K562 (cell line): Measurements from ENCODE around the gene MAP2K4. TPM values are rescaled to one million over a fixed set of nuclear protein-coding genes. Genes with fewer than 3 reads are reported as not detected.

Experiments
- ETV1 ChIP-seq: fragments of 450-650 bp; conservative IDR thresholded peaks from 2 replicates; pipeline ENCODE4 v1.6.1; 2016; ENCODE audit warnings: missing genetic modification characterization, control low read depth, low read depth, missing compliant biosample characterization
- FOSL1 ChIP-seq: fragments of 200-800 bp; sonication (Bioruptor generic); conservative IDR thresholded peaks from 2 replicates; pipeline ENCODE4 v1.6.1; 2016; ENCODE audit warnings: missing genetic modification characterization, missing compliant biosample characterization
- NFRKB ChIP-seq: fragments of 450-650 bp; IDR thresholded peaks from 2 replicates; pipeline ENCODE4 v1.6.1; 2016; ENCODE audit warnings: low read depth
- PKNOX1 ChIP-seq: fragments of 450-650 bp; IDR thresholded peaks from 2 replicates; pipeline ENCODE4 v1.6.1; 2016
- TRIM28 ChIP-seq: fragments of 450-650 bp; IDR thresholded peaks from 2 replicates; pipeline ENCODE4 v1.6.1; 2017
- polyA plus RNA-seq, 8 experiments: library from polyadenylated mRNA; depleted of rRNA in 4 of 8; stranded (reverse) in 5 of 8; unstranded in 3 of 8; fragments of >200 nt; fragmentation: Nextera tagmentation in 2 of 8; fragmentation: Illumina TruSeq in 1 of 8; extraction: Ambion mirVana in 2 of 8; extraction: Trizol in 1 of 8; gene quantifications; 2 replicates each; pipeline versions ENCODE4 v1.2.1 to v1.2.3, GENCODE V29; 2011 to 2014; ENCODE audit warnings: inconsistent platforms in 1 of 8, missing spikeins in 1 of 8
- total RNA-seq, 7 experiments: library from RNA; depleted of rRNA in 6 of 7; stranded (reverse); fragments of >200 nt in 6 of 7; fragmentation: Illumina TruSeq in 2 of 7; extraction: Trizol in 2 of 7; gene quantifications; 2 replicates each; pipeline versions ENCODE4 v1.2.1 to v1.2.3, GENCODE V29; 2011 to 2021; ENCODE audit warnings: low replicate concordance in 1 of 7
- TF ChIP-seq, protein P1 (sequence below): fragments of 200-600 bp; sonication (generic); IDR thresholded peaks from one replicate; pipeline ENCODE4 v1.6.1; 2012; ENCODE audit warnings: mild to moderate bottlenecking, low read depth, low read length, inconsistent platforms

Gene MAP2K4
- total and polyA plus RNA-seq, 9 of the 15 experiments (the other 6 are each of a cell fraction or from before 2014, with no cell fraction given): 3.0 to 15.9 (median 10.8) TPM

GRCh38 chr17:12089809-12090384 lies 69.2 kb downstream of the MAP2K4 start (continued):
- TF ChIP-seq PKNOX1 (peak; percentile 66), NFRKB (no peak), TRIM28 (no peak), ETV1 (tag) (no peak), FOSL1 (tag) (peak; percentile 79)
- TF ChIP-seq, protein P1, sequence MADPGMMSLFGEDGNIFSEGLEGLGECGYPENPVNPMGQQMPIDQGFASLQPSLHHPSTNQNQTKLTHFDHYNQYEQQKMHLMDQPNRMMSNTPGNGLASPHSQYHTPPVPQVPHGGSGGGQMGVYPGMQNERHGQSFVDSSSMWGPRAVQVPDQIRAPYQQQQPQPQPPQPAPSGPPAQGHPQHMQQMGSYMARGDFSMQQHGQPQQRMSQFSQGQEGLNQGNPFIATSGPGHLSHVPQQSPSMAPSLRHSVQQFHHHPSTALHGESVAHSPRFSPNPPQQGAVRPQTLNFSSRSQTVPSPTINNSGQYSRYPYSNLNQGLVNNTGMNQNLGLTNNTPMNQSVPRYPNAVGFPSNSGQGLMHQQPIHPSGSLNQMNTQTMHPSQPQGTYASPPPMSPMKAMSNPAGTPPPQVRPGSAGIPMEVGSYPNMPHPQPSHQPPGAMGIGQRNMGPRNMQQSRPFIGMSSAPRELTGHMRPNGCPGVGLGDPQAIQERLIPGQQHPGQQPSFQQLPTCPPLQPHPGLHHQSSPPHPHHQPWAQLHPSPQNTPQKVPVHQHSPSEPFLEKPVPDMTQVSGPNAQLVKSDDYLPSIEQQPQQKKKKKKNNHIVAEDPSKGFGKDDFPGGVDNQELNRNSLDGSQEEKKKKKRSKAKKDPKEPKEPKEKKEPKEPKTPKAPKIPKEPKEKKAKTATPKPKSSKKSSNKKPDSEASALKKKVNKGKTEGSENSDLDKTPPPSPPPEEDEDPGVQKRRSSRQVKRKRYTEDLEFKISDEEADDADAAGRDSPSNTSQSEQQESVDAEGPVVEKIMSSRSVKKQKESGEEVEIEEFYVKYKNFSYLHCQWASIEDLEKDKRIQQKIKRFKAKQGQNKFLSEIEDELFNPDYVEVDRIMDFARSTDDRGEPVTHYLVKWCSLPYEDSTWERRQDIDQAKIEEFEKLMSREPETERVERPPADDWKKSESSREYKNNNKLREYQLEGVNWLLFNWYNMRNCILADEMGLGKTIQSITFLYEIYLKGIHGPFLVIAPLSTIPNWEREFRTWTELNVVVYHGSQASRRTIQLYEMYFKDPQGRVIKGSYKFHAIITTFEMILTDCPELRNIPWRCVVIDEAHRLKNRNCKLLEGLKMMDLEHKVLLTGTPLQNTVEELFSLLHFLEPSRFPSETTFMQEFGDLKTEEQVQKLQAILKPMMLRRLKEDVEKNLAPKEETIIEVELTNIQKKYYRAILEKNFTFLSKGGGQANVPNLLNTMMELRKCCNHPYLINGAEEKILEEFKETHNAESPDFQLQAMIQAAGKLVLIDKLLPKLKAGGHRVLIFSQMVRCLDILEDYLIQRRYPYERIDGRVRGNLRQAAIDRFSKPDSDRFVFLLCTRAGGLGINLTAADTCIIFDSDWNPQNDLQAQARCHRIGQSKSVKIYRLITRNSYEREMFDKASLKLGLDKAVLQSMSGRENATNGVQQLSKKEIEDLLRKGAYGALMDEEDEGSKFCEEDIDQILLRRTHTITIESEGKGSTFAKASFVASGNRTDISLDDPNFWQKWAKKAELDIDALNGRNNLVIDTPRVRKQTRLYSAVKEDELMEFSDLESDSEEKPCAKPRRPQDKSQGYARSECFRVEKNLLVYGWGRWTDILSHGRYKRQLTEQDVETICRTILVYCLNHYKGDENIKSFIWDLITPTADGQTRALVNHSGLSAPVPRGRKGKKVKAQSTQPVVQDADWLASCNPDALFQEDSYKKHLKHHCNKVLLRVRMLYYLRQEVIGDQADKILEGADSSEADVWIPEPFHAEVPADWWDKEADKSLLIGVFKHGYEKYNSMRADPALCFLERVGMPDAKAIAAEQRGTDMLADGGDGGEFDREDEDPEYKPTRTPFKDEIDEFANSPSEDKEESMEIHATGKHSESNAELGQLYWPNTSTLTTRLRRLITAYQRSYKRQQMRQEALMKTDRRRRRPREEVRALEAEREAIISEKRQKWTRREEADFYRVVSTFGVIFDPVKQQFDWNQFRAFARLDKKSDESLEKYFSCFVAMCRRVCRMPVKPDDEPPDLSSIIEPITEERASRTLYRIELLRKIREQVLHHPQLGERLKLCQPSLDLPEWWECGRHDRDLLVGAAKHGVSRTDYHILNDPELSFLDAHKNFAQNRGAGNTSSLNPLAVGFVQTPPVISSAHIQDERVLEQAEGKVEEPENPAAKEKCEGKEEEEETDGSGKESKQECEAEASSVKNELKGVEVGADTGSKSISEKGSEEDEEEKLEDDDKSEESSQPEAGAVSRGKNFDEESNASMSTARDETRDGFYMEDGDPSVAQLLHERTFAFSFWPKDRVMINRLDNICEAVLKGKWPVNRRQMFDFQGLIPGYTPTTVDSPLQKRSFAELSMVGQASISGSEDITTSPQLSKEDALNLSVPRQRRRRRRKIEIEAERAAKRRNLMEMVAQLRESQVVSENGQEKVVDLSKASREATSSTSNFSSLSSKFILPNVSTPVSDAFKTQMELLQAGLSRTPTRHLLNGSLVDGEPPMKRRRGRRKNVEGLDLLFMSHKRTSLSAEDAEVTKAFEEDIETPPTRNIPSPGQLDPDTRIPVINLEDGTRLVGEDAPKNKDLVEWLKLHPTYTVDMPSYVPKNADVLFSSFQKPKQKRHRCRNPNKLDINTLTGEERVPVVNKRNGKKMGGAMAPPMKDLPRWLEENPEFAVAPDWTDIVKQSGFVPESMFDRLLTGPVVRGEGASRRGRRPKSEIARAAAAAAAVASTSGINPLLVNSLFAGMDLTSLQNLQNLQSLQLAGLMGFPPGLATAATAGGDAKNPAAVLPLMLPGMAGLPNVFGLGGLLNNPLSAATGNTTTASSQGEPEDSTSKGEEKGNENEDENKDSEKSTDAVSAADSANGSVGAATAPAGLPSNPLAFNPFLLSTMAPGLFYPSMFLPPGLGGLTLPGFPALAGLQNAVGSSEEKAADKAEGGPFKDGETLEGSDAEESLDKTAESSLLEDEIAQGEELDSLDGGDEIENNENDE: no peak
